SK-N-SH (cell line): Measurements from ENCODE around the gene TBC1D5. TPM values are rescaled to one million over a fixed set of nuclear protein-coding genes. Genes with fewer than 3 reads are reported as not detected.

ENCODE experiments used
- CTCF ChIA-PET: fragments of 300-600, 350-600 bp; formaldehyde crosslinking; extraction: SDS; loops from one replicate; lab custom pipeline; 2021; lab: Yijun Ruan, JAX
- POLR2A ChIA-PET: fragments of 350-600 bp; sonication (Branson Sonifier 250); formaldehyde crosslinking; extraction: SDS; loops from one replicate; lab custom pipeline; 2020; ENCODE audit warnings: antibody characterized with exemption, inconsistent platforms; lab: Yijun Ruan, JAX
- DNase-seq: peaks from one replicate; pipeline ENCODE4 v3.0.0; 2012
- H2AFZ ChIP-seq: fragments of 200-600 bp; sonication (generic); 2 replicates; pipeline ENCODE4 v1.8.1; 2016; ENCODE audit warnings: antibody characterized with exemption, mild to moderate bottlenecking, low read depth
- H3F3A ChIP-seq: fragments of 200-600 bp; sonication (generic); replicated peaks from 2 replicates; pipeline ENCODE3; 2016; ENCODE audit warnings: antibody characterized with exemption, mild to moderate bottlenecking; ENCODE audit not compliant: insufficient read depth
- H3K27ac ChIP-seq, 2 experiments: fragments of 200-500 bp in 1 of 2; fragments of 200-600 bp in 1 of 2; sonication (Bioruptor generic) in 1 of 2; sonication (generic), shearing (Covaris generic) in 1 of 2; 2 replicates each; pipeline versions ENCODE4 v1.5.1 to v1.6.1; 2014 to 2016; ENCODE audit warnings: low read depth in 2 of 2, inconsistent platforms in 1 of 2, low read length in 1 of 2, mild to moderate bottlenecking in 1 of 2, mixed read lengths in 1 of 2
- H3K27me3 ChIP-seq: fragments of 200-600 bp; sonication (generic), shearing (Covaris generic); 2 replicates; pipeline ENCODE4 v1.6.1; 2016; ENCODE audit warnings: mixed run types; ENCODE audit not compliant: insufficient read depth
- H3K36me3 ChIP-seq, 2 experiments: fragments of 200-500 bp in 1 of 2; fragments of 200-600 bp in 1 of 2; sonication (Bioruptor generic) in 1 of 2; sonication (generic) in 1 of 2; replicated peaks in 1 of 2; 2 replicates each; pipeline versions ENCODE3 to v1.5.1; 2014 to 2016; ENCODE audit warnings: low read length in 1 of 2, mild to moderate bottlenecking in 1 of 2; ENCODE audit not compliant: insufficient read depth in 2 of 2, control insufficient read depth in 1 of 2
- H3K4me1 ChIP-seq, 2 experiments: fragments of 200-500 bp in 1 of 2; fragments of 200-600 bp in 1 of 2; sonication (Bioruptor generic) in 1 of 2; sonication (generic), shearing (Covaris generic) in 1 of 2; 2 replicates each; pipeline versions ENCODE4 v1.5.1 to v1.6.1; 2014 to 2016; ENCODE audit warnings: low read depth in 1 of 2, low read length in 1 of 2, mixed run types in 1 of 2; ENCODE audit not compliant: insufficient read depth in 2 of 2, control insufficient read depth in 1 of 2
- H3K4me2 ChIP-seq: fragments of 200-600 bp; sonication (generic), shearing (Covaris generic); 2 replicates; pipeline ENCODE4 v1.6.1; 2017; ENCODE audit warnings: mixed run types
- H3K4me3 ChIP-seq, 2 experiments: fragments of 200-500 bp in 1 of 2; fragments of 200-600 bp in 1 of 2; sonication (Bioruptor generic) in 1 of 2; sonication (generic), shearing (Covaris generic) in 1 of 2; 2 replicates each; pipeline versions ENCODE4 v1.5.1 to v1.8.1; 2014 to 2016; ENCODE audit warnings: low read depth in 2 of 2, inconsistent platforms in 1 of 2, low read length in 1 of 2, mild to moderate bottlenecking in 1 of 2, mixed read lengths in 1 of 2, moderate library complexity in 1 of 2
- H3K79me2 ChIP-seq: fragments of 200-600 bp; sonication (generic); 2 replicates; pipeline ENCODE4 v1.8.1; 2017; ENCODE audit warnings: mild to moderate bottlenecking; ENCODE audit not compliant: insufficient read depth
- H3K9ac ChIP-seq: fragments of 200-600 bp; sonication (generic); 2 replicates; pipeline ENCODE4 v1.6.1; 2017; ENCODE audit warnings: mixed run types
- H3K9me2 ChIP-seq: fragments of 200-600 bp; sonication (generic); 2 replicates; pipeline ENCODE4 v1.6.1; 2017; ENCODE audit warnings: mixed run types
- H3K9me3 ChIP-seq: fragments of 200-600 bp; sonication (generic); 2 replicates; pipeline ENCODE4 v1.6.1; 2017; ENCODE audit warnings: mixed run types, mild to moderate bottlenecking, moderate library complexity
- H4K20me1 ChIP-seq: fragments of 200-600 bp; sonication (generic); 2 replicates; pipeline ENCODE4 v1.6.1; 2017; ENCODE audit warnings: mild to moderate bottlenecking, mixed run types; ENCODE audit not compliant: insufficient read depth
- CHD2 ChIP-seq: fragments of 150-350 bp; IDR thresholded peaks from 2 replicates; pipeline ENCODE4 v1.6.1; 2018; ENCODE audit warnings: low read length; ENCODE audit not compliant: partially characterized antibody
- EP300 ChIP-seq, 2 experiments: IDR thresholded peaks; 2 replicates each; pipeline versions ENCODE4 v1.4.0 to v1.6.1; 2012; ENCODE audit warnings: borderline replicate concordance in 1 of 2, low read depth in 1 of 2, low read length in 1 of 2
- FOXJ3 ChIP-seq: sonication (generic); formaldehyde crosslinking; IDR thresholded peaks from 2 replicates; pipeline ENCODE4 v1.5.1; 2020; ENCODE audit warnings: mild to moderate bottlenecking, missing genetic modification reagents
- GABPA ChIP-seq: IDR thresholded peaks from 2 replicates; pipeline ENCODE4 v1.4.0; 2012; ENCODE audit warnings: low read depth, mild to moderate bottlenecking
- IRF3 ChIP-seq: fragments of 150-350 bp; IDR thresholded peaks from 2 replicates; pipeline ENCODE4 v1.6.1; 2016; ENCODE audit warnings: mild to moderate bottlenecking, low read depth, low read length
- JUND ChIP-seq: IDR thresholded peaks from 2 replicates; pipeline ENCODE4 v1.4.0; 2012
- MAX ChIP-seq: IDR thresholded peaks from 2 replicates; pipeline ENCODE4 v1.4.0; 2012; ENCODE audit warnings: low read depth
- NFIC ChIP-seq: IDR thresholded peaks from 2 replicates; pipeline ENCODE4 v1.4.0; 2012; ENCODE audit warnings: borderline replicate concordance
- POLR2AphosphoS5 ChIP-seq: IDR thresholded peaks from 2 replicates; pipeline ENCODE4 v1.6.1; 2012; ENCODE audit warnings: low read depth, low read length
- RAD21 ChIP-seq: IDR thresholded peaks from 2 replicates; pipeline ENCODE4 v1.6.1; 2012; ENCODE audit warnings: mild to moderate bottlenecking, low read length
- RXRA ChIP-seq: IDR thresholded peaks from 2 replicates; pipeline ENCODE4 v1.4.0; 2012; ENCODE audit warnings: low read depth, mild to moderate bottlenecking, borderline replicate concordance
- SMC3 ChIP-seq: IDR thresholded peaks from 2 replicates; pipeline ENCODE4 v1.6.1; 2012; ENCODE audit warnings: low read depth, low read length, improper control_type of control experiment
- TAF1 ChIP-seq: IDR thresholded peaks from 2 replicates; pipeline ENCODE4 v1.6.1; 2012; ENCODE audit warnings: low read depth, mild to moderate bottlenecking, low read length, moderate library complexity, borderline replicate concordance
- TCF12 ChIP-seq: IDR thresholded peaks from 2 replicates; pipeline ENCODE4 v1.4.0; 2012
- TEAD4 ChIP-seq: IDR thresholded peaks from 2 replicates; pipeline ENCODE4 v1.4.0; 2012; ENCODE audit warnings: mild to moderate bottlenecking, borderline replicate concordance; ENCODE audit not compliant: insufficient read depth
- USF2 ChIP-seq: fragments of 150-350 bp; IDR thresholded peaks from 2 replicates; pipeline ENCODE4 v1.6.1; 2017; ENCODE audit warnings: antibody characterized with exemption, low read length, low read depth, borderline replicate concordance
- YY1 ChIP-seq: IDR thresholded peaks from 2 replicates; pipeline ENCODE4 v1.4.0; 2012; ENCODE audit warnings: low read depth, mild to moderate bottlenecking
- ZBTB33 ChIP-seq: IDR thresholded peaks from 2 replicates; pipeline ENCODE4 v1.4.0; 2012; ENCODE audit warnings: low read depth, borderline replicate concordance
- WGBS: methylation state at CpG from one replicate; pipeline ENCODE4 v1.1.6; 2017; ENCODE audit warnings: low lambda C conversion rate; 5-methylcytosine and 5-hydroxymethylcytosine counted together
- polyA plus RNA-seq, 3 experiments: library from polyadenylated mRNA; depleted of rRNA; stranded (reverse); fragments of >200 nt; gene quantifications; 2 replicates each; pipeline ENCODE4 v1.2.3, GENCODE V29; 2012

Gene TBC1D5
- polyA plus RNA-seq, 1 of the 3 experiments (the other 2 are of a cell fraction) = 19.5 TPM

GRCh38 chr3:17342119-17342518, 400.3 kb downstream of the TBC1D5 start:
- Histone ChIP-seq H3K27me3 (no peaks in the 10 kb centered on the region), H3K4me2 (no peak overlapping the region), H2AFZ (no peak overlapping the region), H4K20me1 (no peaks in the 10 kb centered on the region), H3K9me3 (no peaks in the 10 kb centered on the region), H3K9ac (no peak overlapping the region), H3K79me2 (no peaks in the 10 kb centered on the region), H3K4me3 (no peak overlapping the region), H3F3A (no peaks in the 10 kb centered on the region), H3K36me3 (no peaks in the 10 kb centered on the region), H3K9me2 (no peaks in the 10 kb centered on the region), H3K27ac (no peak overlapping the region), H3K4me1 (peaks cover 0 to 7% of the 10 kb centered on the region in 2 experiments; a peak in 2 of 4 replicates)
- DNase-seq = no peak
- POLR2A ChIA-PET = no interaction called here
- TF ChIP-seq FOXJ3 = no peak
- no peak for TF ChIP-seq IRF3
- TF ChIP-seq NFIC = no peak
- no peak for TF ChIP-seq TAF1
- TF ChIP-seq CHD2 = no peak
- TF ChIP-seq USF2 = no peak
- CTCF ChIA-PET = no interaction called here

GRCh38 chr3:17340693-17341092, 401.7 kb downstream of the TBC1D5 start:
- no peak overlapping the region for H2AFZ ChIP-seq
- no peak for DNase-seq
- no peak overlapping the region for H3K9ac ChIP-seq
- no peaks in the 10 kb centered on the region for H3F3A ChIP-seq
- peaks cover 0 to 7% of the 10 kb centered on the region in 2 experiments; a peak in 2 of 4 replicates for H3K4me1 ChIP-seq
- no peaks in the 10 kb centered on the region for H4K20me1 ChIP-seq
- H3K4me2 ChIP-seq = no peak overlapping the region
- H3K79me2 ChIP-seq = no peaks in the 10 kb centered on the region
- no peak overlapping the region for H3K4me3 ChIP-seq
- 76% methylated on average over 2 of the region's 2 CpGs for WGBS
- TF ChIP-seq USF2 (no peak), POLR2AphosphoS5 (no peak)
- no peaks in the 10 kb centered on the region for H3K9me2 ChIP-seq
- no peaks in the 10 kb centered on the region for H3K9me3 ChIP-seq
- H3K36me3 ChIP-seq = no peaks in the 10 kb centered on the region
- no peak overlapping the region for H3K27ac ChIP-seq
- H3K27me3 ChIP-seq = no peaks in the 10 kb centered on the region
- ChIA-PET POLR2A (no interaction called here), CTCF (no interaction called here)

GRCh38 chr3:17340261-17340660, 402.2 kb downstream of the TBC1D5 start:
- Histone ChIP-seq H3K4me1 (peaks cover 0 to 7% of the 10 kb centered on the region in 2 experiments; a peak in 2 of 4 replicates), H3F3A (no peaks in the 10 kb centered on the region), H3K4me2 (no peak overlapping the region), H2AFZ (no peak overlapping the region), H3K79me2 (no peaks in the 10 kb centered on the region), H3K9me2 (no peaks in the 10 kb centered on the region), H3K4me3 (no peak overlapping the region), H3K9ac (no peak overlapping the region), H3K36me3 (no peaks in the 10 kb centered on the region), H4K20me1 (no peaks in the 10 kb centered on the region), H3K27me3 (no peaks in the 10 kb centered on the region), H3K27ac (no peak overlapping the region), H3K9me3 (no peaks in the 10 kb centered on the region)
- CTCF ChIA-PET = no interaction called here
- POLR2A ChIA-PET = no interaction called here
- 100% methylated on average over 1 of the region's 1 CpG for WGBS
- no peak for DNase-seq
- TF ChIP-seq YY1 = no peak
- no peak for TF ChIP-seq TEAD4
- no peak for TF ChIP-seq GABPA
- no peak for TF ChIP-seq USF2
- no peak for TF ChIP-seq JUND
- TF ChIP-seq RAD21 = no peak
- no peak for TF ChIP-seq RXRA
- no peak for TF ChIP-seq TCF12
- TF ChIP-seq MAX = no peak
- no peak for TF ChIP-seq SMC3
- no peak for TF ChIP-seq ZBTB33
- TF ChIP-seq EP300 (IDR thresholded peaks at IDR 0.05; ENCODE audit: borderline replicate concordance in 1 of 2, low read depth in 1 of 2, low read length in 1 of 2) = no peak
- TF ChIP-seq CHD2 = no peak
